Astrocyte of the spinal cord (primary cell): ENCODE data around the gene E2F1.

Source experiments
- DNase-seq: peaks from one replicate; pipeline ENCODE4 v3.0.0; 2011; ENCODE audit warnings: low read depth, low spot score
- H3K4me3 ChIP-seq: 2 replicates; pipeline ENCODE4 v1.5.1; 2011; ENCODE audit warnings: low read depth, mild to moderate bottlenecking, low read length, moderate library complexity
- in situ Hi-C: cut with HindIII; loops from 2 replicates; pipeline ENCODE4 v1.10.0; 2017; ENCODE audit warnings: low sequenced_read_pairs
- TF ChIP-seq, protein P1 (sequence below): IDR thresholded peaks from 2 replicates; pipeline ENCODE4 v1.5.1; 2012; ENCODE audit warnings: low read depth, mild to moderate bottlenecking, low read length, inconsistent platforms

E2F1 gene

DNA sequence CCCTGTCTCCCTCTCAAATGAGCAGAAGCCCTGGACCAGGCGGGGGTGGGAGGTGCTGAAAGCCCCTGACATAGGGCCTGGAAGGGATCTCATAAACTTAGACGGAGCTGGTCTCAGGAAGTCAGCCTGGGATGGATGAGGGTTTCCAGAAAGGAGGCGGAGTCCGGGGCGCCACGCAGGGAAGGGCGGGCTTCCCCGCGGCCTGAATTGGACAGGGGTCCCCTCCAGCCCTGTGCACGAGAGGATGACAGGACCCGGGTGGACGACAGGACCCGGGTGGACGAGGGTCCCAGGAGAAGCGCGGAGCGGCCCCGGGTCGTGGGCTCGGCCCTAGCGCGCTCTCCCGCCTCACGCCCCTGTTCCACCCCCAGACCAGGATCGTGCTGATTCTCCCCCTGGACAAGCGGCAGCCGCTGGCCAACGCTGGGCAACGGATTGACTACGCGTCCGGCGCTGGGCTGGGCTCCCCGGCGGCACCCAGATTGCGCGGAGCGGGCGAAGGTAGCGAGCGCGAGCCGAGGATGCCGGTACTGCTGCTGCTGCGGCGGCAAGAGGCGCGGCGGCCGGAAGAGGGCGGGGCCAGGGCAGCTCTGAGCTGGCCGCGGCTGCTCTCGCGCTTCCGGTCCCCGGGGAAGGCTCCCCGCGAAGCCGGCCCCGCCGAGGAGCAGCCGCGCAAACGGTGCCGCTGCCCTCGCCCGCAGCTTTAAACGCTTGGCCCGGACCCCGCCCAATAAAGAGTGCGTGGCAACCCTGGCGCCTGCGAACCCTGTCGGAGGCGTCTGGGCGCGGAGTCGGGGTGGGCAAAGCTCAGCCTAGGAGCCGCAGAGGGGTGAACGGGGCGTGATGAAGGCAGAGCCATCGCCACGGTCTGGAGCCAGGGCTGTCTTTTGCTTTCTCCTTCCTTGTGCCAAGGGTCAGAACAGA, 22.8 kb downstream of the E2F1 start:
- in situ Hi-C loops = no loop called here
- H3K4me3 ChIP-seq = peak overlapping the region; percentile 69
- TF ChIP-seq, protein P1, sequence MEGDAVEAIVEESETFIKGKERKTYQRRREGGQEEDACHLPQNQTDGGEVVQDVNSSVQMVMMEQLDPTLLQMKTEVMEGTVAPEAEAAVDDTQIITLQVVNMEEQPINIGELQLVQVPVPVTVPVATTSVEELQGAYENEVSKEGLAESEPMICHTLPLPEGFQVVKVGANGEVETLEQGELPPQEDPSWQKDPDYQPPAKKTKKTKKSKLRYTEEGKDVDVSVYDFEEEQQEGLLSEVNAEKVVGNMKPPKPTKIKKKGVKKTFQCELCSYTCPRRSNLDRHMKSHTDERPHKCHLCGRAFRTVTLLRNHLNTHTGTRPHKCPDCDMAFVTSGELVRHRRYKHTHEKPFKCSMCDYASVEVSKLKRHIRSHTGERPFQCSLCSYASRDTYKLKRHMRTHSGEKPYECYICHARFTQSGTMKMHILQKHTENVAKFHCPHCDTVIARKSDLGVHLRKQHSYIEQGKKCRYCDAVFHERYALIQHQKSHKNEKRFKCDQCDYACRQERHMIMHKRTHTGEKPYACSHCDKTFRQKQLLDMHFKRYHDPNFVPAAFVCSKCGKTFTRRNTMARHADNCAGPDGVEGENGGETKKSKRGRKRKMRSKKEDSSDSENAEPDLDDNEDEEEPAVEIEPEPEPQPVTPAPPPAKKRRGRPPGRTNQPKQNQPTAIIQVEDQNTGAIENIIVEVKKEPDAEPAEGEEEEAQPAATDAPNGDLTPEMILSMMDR = no peak
- peak; percentile 66 for DNase-seq

DNA sequence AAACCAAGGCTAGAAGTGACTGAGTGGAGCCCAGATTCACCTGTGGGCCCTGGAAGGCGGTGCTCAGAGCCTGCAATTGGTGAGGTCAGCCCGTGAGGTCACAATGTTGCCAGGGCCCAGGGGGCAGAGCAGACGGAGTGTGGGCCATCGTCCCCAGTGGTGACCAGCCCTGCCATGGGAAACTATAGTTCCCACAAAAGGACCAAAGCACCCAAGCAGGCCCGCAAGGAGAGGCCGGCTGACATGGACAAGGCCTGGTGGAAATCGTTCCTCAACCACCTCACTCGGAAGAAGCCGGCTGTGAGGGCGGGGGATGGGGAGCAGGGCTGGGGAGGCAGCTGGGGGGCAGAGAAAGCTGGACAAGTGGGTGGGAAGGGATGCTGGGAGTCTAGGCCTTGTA, 24.0 kb downstream of the E2F1 start, which contains the start of gene C20orf144:
Gene C20orf144 (plus strand): TSS at position 156 of the 400 bp plus-strand sequence. CDS start 19 bp downstream, at position 175.
- TF ChIP-seq, protein P1 = no peak
- DNase-seq = no peak
- peak within 1 kb of the TSS; percentile 69 for H3K4me3 ChIP-seq
- in situ Hi-C loops = no loop called here

DNA sequence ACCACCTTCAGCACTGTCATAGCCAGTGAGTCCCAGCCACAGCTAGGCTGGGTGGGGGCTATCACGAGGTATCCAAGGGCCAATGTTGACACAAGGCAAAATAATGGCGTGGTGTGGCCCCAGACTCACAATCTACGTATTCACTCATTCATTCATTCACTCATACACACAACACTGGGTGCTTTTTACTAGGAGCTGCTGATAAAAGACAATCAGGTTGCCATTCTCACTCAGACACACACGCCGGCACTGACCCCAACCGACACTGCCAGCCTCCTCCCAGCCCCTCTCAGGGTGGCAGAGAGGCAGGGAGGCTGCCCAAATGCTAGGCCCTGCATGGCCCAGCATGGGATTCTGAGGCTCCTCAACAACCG, 25.5 kb downstream of the E2F1 start:
- in situ Hi-C loops = no loop called here
- TF ChIP-seq, protein P1 = no peak
- no peak overlapping the region for H3K4me3 ChIP-seq
- DNase-seq = no peak

DNA sequence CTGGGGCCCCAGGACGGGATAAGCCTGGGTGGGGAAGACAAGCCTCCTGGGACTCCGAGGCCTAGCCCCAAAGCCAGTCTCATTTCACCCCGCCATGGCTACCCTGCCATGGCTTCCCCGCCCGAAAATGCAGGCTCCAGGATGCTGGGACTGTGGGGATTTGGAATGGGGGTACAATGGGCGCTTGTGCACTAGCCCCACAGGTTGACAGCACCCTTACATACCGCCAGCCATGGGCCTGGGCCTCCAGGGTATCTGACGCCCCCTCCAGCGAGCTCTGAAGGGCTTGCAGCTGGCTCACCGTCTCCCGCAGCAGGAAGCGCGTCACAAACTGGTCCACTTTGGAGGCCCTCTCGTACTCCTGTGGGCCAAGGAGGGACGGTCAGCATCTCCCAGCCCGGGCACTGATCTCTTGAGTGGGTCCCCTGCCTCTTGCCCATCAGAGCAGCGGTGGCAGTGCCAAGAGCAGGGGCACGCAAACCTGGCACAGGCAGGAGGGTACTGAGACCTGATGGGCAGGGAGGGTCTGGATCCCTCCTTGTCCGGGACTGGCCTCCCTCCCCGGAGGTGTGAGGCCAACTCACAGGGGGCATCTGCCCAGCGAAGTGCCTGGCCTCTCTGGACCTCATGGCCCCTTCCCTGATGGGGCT, 26.0 kb downstream of the E2F1 start:
- in situ Hi-C loops = no loop called here
- no peak for DNase-seq
- TF ChIP-seq, protein P1 = no peak
- H3K4me3 ChIP-seq = no peak overlapping the region

DNA sequence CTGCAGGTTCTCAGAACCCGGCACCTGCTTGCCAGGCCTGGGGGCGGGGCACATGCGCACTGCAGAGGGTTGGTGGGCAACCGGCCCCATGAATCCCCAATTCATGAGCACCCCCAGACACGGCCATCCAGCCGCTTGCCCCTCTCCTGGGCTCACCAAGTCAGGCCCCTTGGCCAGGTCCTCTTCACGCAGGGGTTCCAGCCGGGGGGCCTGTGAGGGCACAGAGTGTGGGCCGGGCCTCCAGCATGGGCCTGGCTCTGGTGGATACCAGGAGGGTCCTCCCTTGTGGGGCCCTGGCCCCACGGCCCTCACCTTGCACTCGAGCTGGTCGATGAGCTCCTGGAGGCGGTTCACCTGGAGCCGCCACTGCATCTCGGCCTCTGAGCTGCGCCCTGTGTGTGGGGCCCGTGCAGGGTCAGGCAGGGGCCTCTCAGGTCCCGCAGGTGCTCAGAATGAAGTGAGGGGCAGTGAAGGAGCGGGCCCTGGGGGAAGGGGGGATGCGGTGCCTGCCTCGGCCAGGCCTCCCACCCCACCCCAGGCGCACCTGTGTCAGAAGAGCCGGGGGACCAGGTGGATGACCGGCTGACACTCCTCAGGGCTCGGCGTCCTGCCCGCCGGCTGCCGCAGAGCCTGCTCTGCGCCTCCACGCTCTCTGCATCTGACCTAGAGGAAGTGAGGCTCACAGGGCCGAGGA, 26.7 kb downstream of the E2F1 start:
- TF ChIP-seq, protein P1 = no peak
- DNase-seq = no peak
- in situ Hi-C loops = no loop called here
- no peak overlapping the region for H3K4me3 ChIP-seq

DNA sequence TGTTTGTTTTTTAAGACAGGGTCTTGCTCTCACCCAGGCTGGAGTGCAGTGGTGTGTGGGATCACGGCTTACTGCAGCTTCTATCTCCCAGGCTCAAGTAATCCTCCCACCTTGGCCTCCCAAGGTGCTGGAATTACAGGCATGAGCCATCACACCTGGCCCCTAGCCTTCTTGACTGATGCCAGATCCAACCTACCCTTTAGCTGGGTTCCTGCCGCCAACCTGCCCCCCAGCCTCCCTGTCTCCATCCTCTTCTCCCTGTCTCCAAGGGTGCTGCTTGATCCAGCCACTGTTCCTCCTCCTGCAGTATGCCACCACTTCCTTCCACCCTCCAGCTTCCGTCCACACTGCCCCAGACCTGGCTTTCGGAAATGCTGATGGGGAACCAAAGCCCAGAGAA, 27.3 kb downstream of the E2F1 start:
- H3K4me3 ChIP-seq = no peak overlapping the region
- in situ Hi-C loops = no loop called here
- no peak for DNase-seq
- TF ChIP-seq, protein P1 = no peak
